Activated CD4-positive, alpha-beta memory T cell treated with anti-CD3 and anti-CD28 coated beads, Interleukin-2, amount 10 ng/mL, durations not matched to agents 7 days and 5 days (primary cell): ENCODE results near the gene PPP6R3. TPM values are rescaled to one million over a fixed set of nuclear protein-coding genes. Genes with fewer than 3 reads are reported as not detected.
"Not testable (repeated sequence)": the region's sequence is repeated elsewhere in the genome, so short reads cannot be mapped to it uniquely, and the experiment has no call there.

Experiments used
- CTCF ChIA-PET: fragments of 350-600 bp; sonication (Branson Sonifier 250); formaldehyde crosslinking; loops from one replicate; lab custom pipeline; 2021; ENCODE audit warnings: antibody characterized with exemption, inconsistent platforms; lab: Charles Lee
- POLR2A ChIA-PET: fragments of 350-600 bp; sonication (Branson Sonifier 250); formaldehyde crosslinking; loops from one replicate; lab custom pipeline; 2021; ENCODE audit warnings: antibody characterized with exemption; lab: Charles Lee
- DNase-seq: peaks from one replicate; pipeline ENCODE4 v3.0.0-alpha.2; 2020
- H3K27ac Mint-ChIP-seq: one replicate; pipeline ENCODE4 v1.8.0; 2021; ENCODE audit warnings: mild to moderate bottlenecking, mixed read lengths
- H3K27me3 Mint-ChIP-seq: one replicate; pipeline ENCODE4 v1.8.0; 2021; ENCODE audit warnings: mixed read lengths
- H3K36me3 Mint-ChIP-seq: one replicate; pipeline ENCODE4 v1.8.0; 2021; ENCODE audit warnings: low read depth, mixed read lengths
- H3K4me1 Mint-ChIP-seq: one replicate; pipeline ENCODE4 v1.8.0; 2021; ENCODE audit warnings: mixed read lengths
- H3K4me3 Mint-ChIP-seq: one replicate; pipeline ENCODE4 v1.8.0; 2021; ENCODE audit warnings: mild to moderate bottlenecking, mixed read lengths
- H3K9me3 Mint-ChIP-seq: one replicate; pipeline ENCODE4 v1.8.0; 2021; ENCODE audit warnings: mixed read lengths
- total RNA-seq, 2 experiments: library from RNA; stranded (reverse); gene quantifications; one replicate each; pipeline ENCODE4 v1.2.3, GENCODE V29; 2021

The PPP6R3 gene
- total RNA-seq, 2 experiments from 2014 or later, result 105 to 115 TPM

- Mint-ChIP-seq H3K27me3 (no peaks in the 10 kb centered on the region), H3K4me1 (peaks cover 86% of the 10 kb centered on the region), H3K27ac (peak overlapping the region; percentile 52), H3K9me3 (no peaks in the 10 kb centered on the region), H3K4me3 (no peak overlapping the region), H3K36me3 (peaks cover 57% of the 10 kb centered on the region)
- no peak for DNase-seq
- ChIA-PET POLR2A (no interaction called here), CTCF (interaction anchor here (0.7 kb wide), 1 partner anchor 104 kb away, joined by 4 read pairs; no protein-coding TSS in a partner anchor)
Measured at GRCh38 chr11:68469642-68470041, 9.1 kb downstream of the PPP6R3 start.

DNA sequence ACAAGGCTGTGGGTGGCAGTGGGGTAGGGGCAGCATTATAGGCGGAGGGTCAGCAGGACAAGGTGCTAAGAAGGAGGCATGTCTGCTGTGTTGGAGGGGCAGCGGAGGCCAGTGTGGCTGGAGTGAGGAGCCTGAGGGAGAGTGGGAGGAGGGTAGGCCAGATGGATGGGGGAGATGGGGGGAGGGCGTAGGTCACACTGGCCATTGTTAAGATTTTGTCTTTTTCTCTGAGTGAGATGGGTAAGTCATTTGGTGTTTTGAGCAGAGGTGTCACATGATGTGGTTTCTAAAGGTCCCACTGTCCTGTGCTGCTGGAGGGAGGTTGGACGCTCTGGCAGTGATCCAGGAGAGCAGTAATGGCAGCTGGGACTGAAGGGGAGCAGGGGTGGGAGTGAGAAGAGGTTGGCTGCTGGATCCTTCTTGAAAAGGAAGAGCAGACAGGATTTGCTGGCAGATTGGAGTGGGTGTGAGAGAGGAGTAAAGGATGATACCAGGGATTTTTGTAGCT is 9.8 kb downstream of the PPP6R3 start:
- CTCF ChIA-PET, result interaction anchor here (0.9 kb wide), 1 partner anchor 36 kb away, joined by 4 read pairs; no protein-coding TSS in a partner anchor
- no peak for DNase-seq
- Mint-ChIP-seq H3K27me3 (no peaks in the 10 kb centered on the region), H3K4me1 (peaks cover 83% of the 10 kb centered on the region), H3K9me3 (no peaks in the 10 kb centered on the region), H3K27ac (peak overlapping the region; percentile 52), H3K4me3 (peak overlapping the region; percentile 3), H3K36me3 (peaks cover 58% of the 10 kb centered on the region)
- POLR2A ChIA-PET, result no interaction called here

DNA sequence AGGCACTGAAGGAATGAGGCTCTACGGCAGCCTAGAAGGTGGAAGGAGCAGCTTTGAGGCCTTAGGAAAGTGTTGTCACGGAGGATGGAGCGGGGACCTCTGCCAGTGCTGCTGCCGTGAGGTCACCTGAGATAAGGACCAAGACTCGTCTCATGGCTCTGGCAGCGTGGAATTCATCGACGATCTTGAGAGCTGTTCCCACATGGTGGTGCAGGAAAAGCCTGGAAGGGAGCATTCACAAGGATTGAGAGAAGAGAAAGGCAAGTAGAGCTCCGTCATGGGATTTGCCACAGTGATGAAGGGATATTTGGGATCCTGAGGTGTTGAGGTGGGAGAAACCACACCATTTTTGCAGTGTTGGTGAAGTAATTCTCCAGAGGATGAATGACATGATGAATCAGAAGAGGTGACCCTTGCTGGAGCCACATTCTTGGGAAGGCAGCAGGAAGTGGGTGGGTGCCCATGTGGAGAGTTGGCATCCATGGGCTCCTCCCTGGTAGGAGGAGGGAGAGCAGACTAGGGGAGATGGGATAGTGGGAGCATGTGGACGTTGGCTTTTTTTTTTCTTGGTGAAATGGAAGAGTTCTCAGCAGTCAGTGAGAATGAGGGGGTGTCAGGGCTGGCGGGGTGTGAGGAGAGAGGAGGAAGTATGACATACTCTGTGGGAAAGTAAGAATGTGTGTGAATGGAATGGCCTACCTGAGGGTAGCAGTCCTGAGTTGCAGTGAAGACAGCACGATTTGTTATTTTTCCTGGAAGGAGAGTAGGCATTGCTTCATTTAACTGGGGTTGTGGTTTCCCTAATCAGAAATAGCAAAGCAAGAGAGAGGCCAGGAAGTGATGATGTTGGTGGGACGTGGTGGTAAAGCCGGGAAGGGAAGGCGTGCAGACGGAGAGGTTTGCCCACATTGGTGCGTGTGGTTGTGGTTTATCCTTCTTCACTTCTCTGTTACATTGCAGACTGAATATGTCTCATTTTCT is 11.1 kb downstream of the PPP6R3 start:
- DNase-seq, result peak; percentile 79
- POLR2A ChIA-PET, result no interaction called here
- CTCF ChIA-PET, result interaction anchor here (0.9 kb wide), 1 partner anchor 35 kb away, joined by 4 read pairs; no protein-coding TSS in a partner anchor
- Mint-ChIP-seq H3K4me3 (peak overlapping the region; percentile 60), H3K36me3 (peaks cover 52% of the 10 kb centered on the region), H3K27me3 (no peaks in the 10 kb centered on the region), H3K9me3 (no peaks in the 10 kb centered on the region), H3K4me1 (peaks cover 74% of the 10 kb centered on the region), H3K27ac (peak overlapping the region; percentile 83)

DNA sequence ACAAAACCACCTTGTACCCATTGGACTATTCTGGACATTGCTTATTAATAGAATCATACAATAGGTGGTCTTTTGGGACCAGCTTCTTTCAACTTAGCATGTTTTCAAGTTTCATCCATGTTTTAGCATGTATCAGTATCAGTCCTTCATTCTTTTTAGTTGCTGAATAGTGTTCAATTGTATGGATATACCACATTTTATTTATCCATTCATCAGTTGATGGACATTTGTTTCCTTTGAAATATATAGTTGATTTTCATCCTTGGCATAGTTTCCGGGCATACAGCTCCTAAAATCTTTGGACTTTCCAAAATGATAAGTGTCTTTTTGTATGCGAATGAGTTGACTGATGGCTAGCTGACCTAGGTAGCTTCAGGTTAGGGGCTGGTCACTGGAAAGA is 12.2 kb downstream of the PPP6R3 start:
- no peaks in the 10 kb centered on the region for H3K27me3 Mint-ChIP-seq
- ChIA-PET POLR2A (interaction anchor here (1.1 kb wide), 1 partner anchor 57 kb away, joined by 3 read pairs; no protein-coding TSS in a partner anchor), CTCF (no interaction called here)
- DNase-seq, result no peak
- no peak overlapping the region for H3K4me3 Mint-ChIP-seq
- H3K36me3 Mint-ChIP-seq, result peaks cover 55% of the 10 kb centered on the region
- H3K9me3 Mint-ChIP-seq, result peaks cover 3% of the 10 kb centered on the region
- H3K4me1 Mint-ChIP-seq, result peaks cover 68% of the 10 kb centered on the region
- no peak overlapping the region for H3K27ac Mint-ChIP-seq

- DNase-seq, result no peak
- no peaks in the 10 kb centered on the region for H3K27me3 Mint-ChIP-seq
- peaks cover 3% of the 10 kb centered on the region for H3K9me3 Mint-ChIP-seq
- ChIA-PET CTCF (no interaction called here), POLR2A (interaction anchor here (1.1 to 1.4 kb wide), 2 partner anchors 14 to 56 kb away, joined by 3 read pairs; no protein-coding TSS in a partner anchor)
- H3K27ac Mint-ChIP-seq, result peak overlapping the region; percentile 21
- H3K36me3 Mint-ChIP-seq, result peaks cover 55% of the 10 kb centered on the region
- peaks cover 59% of the 10 kb centered on the region for H3K4me1 Mint-ChIP-seq
- H3K4me3 Mint-ChIP-seq, result no peak overlapping the region
Measured at GRCh38 chr11:68473693-68474092, 13.1 kb downstream of the PPP6R3 start.

DNA sequence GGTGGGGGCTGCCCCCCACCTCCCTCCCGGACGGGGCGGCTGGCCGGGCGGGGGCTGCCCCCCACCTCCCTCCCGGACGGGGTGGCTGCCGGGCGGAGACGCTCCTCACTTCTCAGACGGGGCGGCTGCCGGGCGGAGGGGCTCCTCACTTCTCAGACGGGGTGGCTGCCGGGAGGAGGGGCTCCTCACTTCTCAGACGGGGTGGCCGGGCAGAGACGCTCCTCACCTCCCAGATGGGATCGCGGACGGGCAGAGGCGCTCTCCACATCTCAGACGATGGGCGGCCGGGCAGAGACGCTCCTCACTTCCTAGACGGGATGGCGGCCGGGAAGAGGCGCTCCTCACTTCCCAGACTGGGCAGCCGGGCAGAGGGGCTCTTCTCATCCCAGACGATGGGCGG is 15.1 kb downstream of the PPP6R3 start:
- H3K27ac Mint-ChIP-seq, H3K27me3 Mint-ChIP-seq, H3K4me3 Mint-ChIP-seq, DNase-seq, CTCF ChIA-PET, POLR2A ChIA-PET, H3K9me3 Mint-ChIP-seq: not testable (repeated sequence)
- H3K4me1 Mint-ChIP-seq, result peaks cover 49% of the 10 kb centered on the region
- H3K36me3 Mint-ChIP-seq, result peaks cover 56% of the 10 kb centered on the region

GRCh38 chr11:68479390-68479789 is 18.8 kb downstream of the PPP6R3 start:
- Mint-ChIP-seq H3K36me3 (peaks cover 44% of the 10 kb centered on the region), H3K4me3 (no peak overlapping the region), H3K27ac (no peak overlapping the region), H3K9me3 (peaks cover 7% of the 10 kb centered on the region), H3K4me1 (peaks cover 28% of the 10 kb centered on the region), H3K27me3 (no peaks in the 10 kb centered on the region)
- POLR2A ChIA-PET, result no interaction called here
- DNase-seq, result no peak
- CTCF ChIA-PET, result no interaction called here

GRCh38 chr11:68480193-68480592 is 19.6 kb downstream of the PPP6R3 start:
- Mint-ChIP-seq H3K27ac (no peak overlapping the region), H3K4me3 (no peak overlapping the region), H3K36me3 (peaks cover 44% of the 10 kb centered on the region), H3K4me1 (peaks cover 25% of the 10 kb centered on the region), H3K27me3 (no peaks in the 10 kb centered on the region), H3K9me3 (peaks cover 7% of the 10 kb centered on the region)
- ChIA-PET CTCF (interaction anchor here (0.8 kb wide), 1 partner anchor 11 kb away, joined by 3 read pairs; no protein-coding TSS in a partner anchor), POLR2A (interaction anchor here (0.6 kb wide), 1 partner anchor 11 kb away, joined by 3 read pairs; no protein-coding TSS in a partner anchor)
- no peak for DNase-seq

GRCh38 chr11:68480852-68481510 is 20.4 kb downstream of the PPP6R3 start:
- Mint-ChIP-seq H3K4me1 (peaks cover 28% of the 10 kb centered on the region), H3K27me3 (no peaks in the 10 kb centered on the region), H3K27ac (no peak overlapping the region), H3K9me3 (peaks cover 7% of the 10 kb centered on the region), H3K4me3 (no peak overlapping the region), H3K36me3 (peaks cover 44% of the 10 kb centered on the region)
- DNase-seq, result no peak
- ChIA-PET POLR2A (no interaction called here), CTCF (interaction anchor here (0.8 kb wide), 1 partner anchor 10 kb away, joined by 3 read pairs; no protein-coding TSS in a partner anchor)

GRCh38 chr11:68481579-68482240 is 21.2 kb downstream of the PPP6R3 start:
- H3K4me3 Mint-ChIP-seq, result no peak overlapping the region
- peaks cover 34% of the 10 kb centered on the region for H3K4me1 Mint-ChIP-seq
- POLR2A ChIA-PET, result no interaction called here
- H3K36me3 Mint-ChIP-seq, result peaks cover 47% of the 10 kb centered on the region
- no peaks in the 10 kb centered on the region for H3K27me3 Mint-ChIP-seq
- DNase-seq, result no peak
- H3K27ac Mint-ChIP-seq, result no peak overlapping the region
- peaks cover 7% of the 10 kb centered on the region for H3K9me3 Mint-ChIP-seq
- CTCF ChIA-PET, result interaction anchor here (0.8 kb wide), 1 partner anchor 28 kb away, joined by 4 read pairs; no protein-coding TSS in a partner anchor

DNA sequence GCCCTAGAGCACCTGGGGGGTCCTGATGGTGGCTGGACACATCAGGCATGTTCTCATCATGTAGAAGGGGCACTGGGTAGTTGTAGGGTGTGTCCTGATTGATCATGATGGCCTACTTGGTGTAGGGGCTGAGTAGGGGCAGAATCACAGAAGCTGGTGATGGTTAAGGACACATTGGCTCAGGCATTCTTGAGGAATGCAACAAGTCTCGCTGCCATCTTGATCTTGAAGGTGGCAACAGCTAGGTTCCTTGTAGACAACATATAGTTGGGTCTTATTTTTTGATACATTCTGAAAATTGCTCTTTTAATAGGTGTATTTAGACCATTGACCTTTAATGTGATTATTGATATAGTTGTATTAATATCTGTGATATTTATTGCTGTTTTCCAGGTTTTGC is 28.1 kb downstream of the PPP6R3 start:
- no peak for DNase-seq
- ChIA-PET CTCF (interaction anchor here (1.5 kb wide), 1 partner anchor 29 kb away, joined by 3 read pairs; no protein-coding TSS in a partner anchor), POLR2A (interaction anchor here (1.3 kb wide), 1 partner anchor 12 kb away, joined by 4 read pairs; no protein-coding TSS in a partner anchor)
- Mint-ChIP-seq H3K4me3 (no peak overlapping the region), H3K36me3 (peaks cover 30% of the 10 kb centered on the region), H3K9me3 (peaks cover 4% of the 10 kb centered on the region), H3K4me1 (peaks cover 33% of the 10 kb centered on the region), H3K27ac (no peak overlapping the region), H3K27me3 (no peaks in the 10 kb centered on the region)

GRCh38 chr11:68495220-68495729 is 34.7 kb downstream of the PPP6R3 start:
- CTCF ChIA-PET, result no interaction called here
- Mint-ChIP-seq H3K4me3 (no peak overlapping the region), H3K36me3 (peaks cover 5% of the 10 kb centered on the region), H3K9me3 (no peaks in the 10 kb centered on the region), H3K27me3 (no peaks in the 10 kb centered on the region), H3K4me1 (peaks cover 27% of the 10 kb centered on the region), H3K27ac (no peak overlapping the region)
- no peak for DNase-seq
- POLR2A ChIA-PET, result no interaction called here
